ENCODE measurements around the gene OSBPL2. TPM values are rescaled to one million over a fixed set of nuclear protein-coding genes. Genes with fewer than 3 reads are reported as not detected.
A peak's percentile ranks its signal among the peaks of the same experiment; 100 is the strongest.

OSBPL2 gene
- total RNA-seq, 1 experiment from 2014 or later = 36.9 TPM

DNA sequence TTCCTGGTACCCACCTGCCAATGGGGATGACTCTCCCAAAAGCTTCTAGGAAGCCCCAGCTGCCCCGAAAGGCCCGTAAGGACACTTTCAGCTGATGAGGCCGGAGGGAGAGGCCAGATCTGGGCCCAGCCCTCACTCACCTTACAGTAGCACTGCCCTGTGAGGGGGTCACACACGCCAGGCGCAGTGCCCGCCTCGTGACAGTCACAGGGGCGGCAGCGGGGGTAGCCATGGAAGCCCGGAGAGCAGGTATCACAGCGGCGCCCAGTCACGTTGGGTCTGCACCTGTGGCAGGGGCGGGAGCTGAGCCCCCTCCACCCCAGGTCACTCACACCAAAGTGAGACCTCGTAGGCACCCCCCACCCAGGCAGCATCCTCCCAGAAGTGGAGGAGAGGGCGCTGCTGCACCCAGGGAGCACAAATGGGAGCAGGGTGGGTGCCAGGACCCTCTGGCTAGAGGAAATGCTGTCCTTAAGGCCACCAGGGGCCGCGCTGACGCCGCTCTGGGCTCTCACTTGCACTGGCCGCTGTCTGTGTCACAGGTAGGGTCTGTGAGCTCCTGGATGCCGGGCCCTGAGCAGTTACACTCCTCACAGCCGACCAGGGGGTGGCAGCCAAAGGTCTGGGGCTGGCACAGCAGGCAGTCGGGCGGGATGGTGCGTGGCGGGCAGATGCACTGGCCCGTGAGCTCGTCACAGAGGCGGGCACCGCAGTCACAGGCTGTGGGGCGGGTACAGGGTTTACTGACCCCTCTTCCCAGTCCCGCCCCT lies 89.6 kb downstream of the OSBPL2 start:
- Histone ChIP-seq H3K9me3 (ENCODE audit: control insufficient read depth in 1 of 2, insufficient read depth in 1 of 2, low read depth in 1 of 2, low read length in 2 of 2) (no peaks in the 10 kb centered on the region), H3K36me3 (ENCODE audit: control insufficient read depth in 1 of 2, insufficient read depth in 2 of 2, low read length in 2 of 2) (peaks cover 18 to 44% of the 10 kb centered on the region in 2 experiments; a peak in 3 of 4 replicates), H3K4me1 (ENCODE audit: control insufficient read depth in 1 of 2, insufficient read depth in 2 of 2, low read length in 2 of 2) (no peaks in the 10 kb centered on the region), H4K20me1 (ENCODE audit: insufficient read depth) (no peaks in the 10 kb centered on the region), H3K9ac (ENCODE audit: low read length) (no peak overlapping the region), H3K27me3 (ENCODE audit: insufficient read depth, low read length) (no peaks in the 10 kb centered on the region), H2AFZ (ENCODE audit: low read depth, low read length, poor library complexity, severe bottlenecking) (no peak overlapping the region), H3K79me2 (ENCODE audit: insufficient read depth, low read length) (no peaks in the 10 kb centered on the region), H3K4me3 (replicated peaks in 1 of 2; ENCODE audit: low read depth in 1 of 2, low read length in 2 of 2) (no peak overlapping the region), H3K9me2 (ENCODE audit: insufficient read depth) (no peaks in the 10 kb centered on the region), H3K27ac (ENCODE audit: low read depth, low read length) (no peak overlapping the region), H3K4me2 (ENCODE audit: low read length) (no peak overlapping the region)
- no TSS peak for BruUV-seq (replicated peaks)
- CTCF ChIA-PET = interaction anchor here (1.2 kb wide), 1 partner anchor 55 kb away, joined by 5 read pairs; no protein-coding TSS in a partner anchor
- intact Hi-C loops (cut with micrococcal nuclease) = no loop called here
- ATAC-seq (peak; percentile 22; the same call in 1 of the 2 replicates), DNase-seq (ENCODE audit: low read depth, low spot score) (no peak)
- TF ChIP-seq ZNF274 (IDR thresholded peaks at IDR 0.05; ENCODE audit: low read depth, low read length) (no peak), ELF1 (IDR thresholded peaks at IDR 0.05; ENCODE audit: borderline replicate concordance, low read depth) (no peak)
- TF ChIP-seq, protein P1, sequence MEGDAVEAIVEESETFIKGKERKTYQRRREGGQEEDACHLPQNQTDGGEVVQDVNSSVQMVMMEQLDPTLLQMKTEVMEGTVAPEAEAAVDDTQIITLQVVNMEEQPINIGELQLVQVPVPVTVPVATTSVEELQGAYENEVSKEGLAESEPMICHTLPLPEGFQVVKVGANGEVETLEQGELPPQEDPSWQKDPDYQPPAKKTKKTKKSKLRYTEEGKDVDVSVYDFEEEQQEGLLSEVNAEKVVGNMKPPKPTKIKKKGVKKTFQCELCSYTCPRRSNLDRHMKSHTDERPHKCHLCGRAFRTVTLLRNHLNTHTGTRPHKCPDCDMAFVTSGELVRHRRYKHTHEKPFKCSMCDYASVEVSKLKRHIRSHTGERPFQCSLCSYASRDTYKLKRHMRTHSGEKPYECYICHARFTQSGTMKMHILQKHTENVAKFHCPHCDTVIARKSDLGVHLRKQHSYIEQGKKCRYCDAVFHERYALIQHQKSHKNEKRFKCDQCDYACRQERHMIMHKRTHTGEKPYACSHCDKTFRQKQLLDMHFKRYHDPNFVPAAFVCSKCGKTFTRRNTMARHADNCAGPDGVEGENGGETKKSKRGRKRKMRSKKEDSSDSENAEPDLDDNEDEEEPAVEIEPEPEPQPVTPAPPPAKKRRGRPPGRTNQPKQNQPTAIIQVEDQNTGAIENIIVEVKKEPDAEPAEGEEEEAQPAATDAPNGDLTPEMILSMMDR (IDR thresholded peaks at IDR 0.05 in 2 of 3, conservative IDR thresholded peaks at IDR 0.05 in 1 of 3; ENCODE audit: borderline replicate concordance in 1 of 3, insufficient read depth in 1 of 3, low read depth in 2 of 3, low read length in 2 of 3) = no peak
- RAD21 ChIA-PET (ENCODE audit: low non-redundant PET in 1 of 2, low total read pairs in 2 of 2, uncharacterized antibody in 2 of 2, unreplicated experiment in 2 of 2) = interaction anchor here (1.0 kb wide), 2 partner anchors 47 to 55 kb away, joined by 3 read pairs; no protein-coding TSS in a partner anchor
- POLR2A ChIA-PET = no interaction called here

DNA sequence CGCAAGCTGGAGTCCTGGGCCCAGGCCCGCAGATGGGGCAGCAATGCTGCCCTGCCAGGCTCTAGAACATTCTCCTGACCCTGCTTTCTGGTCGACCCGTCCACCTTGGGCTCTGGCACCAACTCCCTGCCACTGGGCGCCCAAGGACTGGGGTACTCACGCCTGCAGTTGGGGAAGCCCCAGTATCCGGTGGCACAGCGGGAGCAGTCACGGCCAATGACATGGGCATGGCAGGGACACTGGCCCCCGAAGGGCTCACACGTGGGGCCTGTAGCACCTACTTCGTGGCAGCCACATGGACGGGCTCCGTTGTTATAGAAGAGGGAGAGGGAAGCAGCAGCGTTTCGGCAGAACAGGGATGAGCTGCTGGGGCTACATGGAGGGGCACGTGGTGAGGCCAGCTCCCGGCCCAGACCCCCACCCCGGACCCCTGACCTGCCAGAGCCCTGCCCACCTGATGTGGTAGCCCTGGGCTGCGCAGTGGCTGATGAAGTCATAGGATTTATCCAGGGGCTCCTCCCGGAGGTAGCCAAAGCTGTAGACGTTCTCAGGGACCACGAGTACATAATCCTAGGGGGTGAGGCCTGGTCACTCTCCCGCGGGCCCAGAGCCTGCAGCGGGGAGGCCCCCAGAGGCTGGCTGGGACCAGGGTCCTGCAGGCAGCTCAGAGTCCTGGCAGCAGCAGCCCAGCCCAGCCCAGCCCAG lies 90.5 kb downstream of the OSBPL2 start:
- no TSS peak for BruUV-seq (replicated peaks)
- Histone ChIP-seq H3K27ac (ENCODE audit: low read depth, low read length) (no peak overlapping the region), H3K4me2 (ENCODE audit: low read length) (no peak overlapping the region), H3K9me2 (ENCODE audit: insufficient read depth) (no peaks in the 10 kb centered on the region), H3K4me1 (ENCODE audit: control insufficient read depth in 1 of 2, insufficient read depth in 2 of 2, low read length in 2 of 2) (no peaks in the 10 kb centered on the region), H4K20me1 (ENCODE audit: insufficient read depth) (no peaks in the 10 kb centered on the region), H3K79me2 (ENCODE audit: insufficient read depth, low read length) (no peaks in the 10 kb centered on the region), H3K4me3 (replicated peaks in 1 of 2; ENCODE audit: low read depth in 1 of 2, low read length in 2 of 2) (no peak overlapping the region), H3K9ac (ENCODE audit: low read length) (no peak overlapping the region), H3K9me3 (ENCODE audit: control insufficient read depth in 1 of 2, insufficient read depth in 1 of 2, low read depth in 1 of 2, low read length in 2 of 2) (no peaks in the 10 kb centered on the region), H3K36me3 (ENCODE audit: control insufficient read depth in 1 of 2, insufficient read depth in 2 of 2, low read length in 2 of 2) (peaks cover 18 to 44% of the 10 kb centered on the region in 2 experiments; a peak in 3 of 4 replicates), H3K27me3 (ENCODE audit: insufficient read depth, low read length) (no peaks in the 10 kb centered on the region), H2AFZ (ENCODE audit: low read depth, low read length, poor library complexity, severe bottlenecking) (no peak overlapping the region)
- ChIA-PET POLR2A (no interaction called here), RAD21 (ENCODE audit: low non-redundant PET in 1 of 2, low total read pairs in 2 of 2, uncharacterized antibody in 2 of 2, unreplicated experiment in 2 of 2) (interaction anchor here (1.0 kb wide), 2 partner anchors 46 to 54 kb away, joined by 3 read pairs; no protein-coding TSS in a partner anchor), CTCF (interaction anchor here (1.2 kb wide), 1 partner anchor 54 kb away, joined by 5 read pairs; no protein-coding TSS in a partner anchor)
- intact Hi-C loops (cut with micrococcal nuclease) = no loop called here
- ATAC-seq (no peak), DNase-seq (ENCODE audit: low read depth, low spot score) (no peak)
- TF ChIP-seq EZH2 (IDR thresholded peaks at IDR 0.05) (no peak), CEBPB (IDR thresholded peaks at IDR 0.05; ENCODE audit: low read depth) (no peak)
- TF ChIP-seq, protein P2, sequence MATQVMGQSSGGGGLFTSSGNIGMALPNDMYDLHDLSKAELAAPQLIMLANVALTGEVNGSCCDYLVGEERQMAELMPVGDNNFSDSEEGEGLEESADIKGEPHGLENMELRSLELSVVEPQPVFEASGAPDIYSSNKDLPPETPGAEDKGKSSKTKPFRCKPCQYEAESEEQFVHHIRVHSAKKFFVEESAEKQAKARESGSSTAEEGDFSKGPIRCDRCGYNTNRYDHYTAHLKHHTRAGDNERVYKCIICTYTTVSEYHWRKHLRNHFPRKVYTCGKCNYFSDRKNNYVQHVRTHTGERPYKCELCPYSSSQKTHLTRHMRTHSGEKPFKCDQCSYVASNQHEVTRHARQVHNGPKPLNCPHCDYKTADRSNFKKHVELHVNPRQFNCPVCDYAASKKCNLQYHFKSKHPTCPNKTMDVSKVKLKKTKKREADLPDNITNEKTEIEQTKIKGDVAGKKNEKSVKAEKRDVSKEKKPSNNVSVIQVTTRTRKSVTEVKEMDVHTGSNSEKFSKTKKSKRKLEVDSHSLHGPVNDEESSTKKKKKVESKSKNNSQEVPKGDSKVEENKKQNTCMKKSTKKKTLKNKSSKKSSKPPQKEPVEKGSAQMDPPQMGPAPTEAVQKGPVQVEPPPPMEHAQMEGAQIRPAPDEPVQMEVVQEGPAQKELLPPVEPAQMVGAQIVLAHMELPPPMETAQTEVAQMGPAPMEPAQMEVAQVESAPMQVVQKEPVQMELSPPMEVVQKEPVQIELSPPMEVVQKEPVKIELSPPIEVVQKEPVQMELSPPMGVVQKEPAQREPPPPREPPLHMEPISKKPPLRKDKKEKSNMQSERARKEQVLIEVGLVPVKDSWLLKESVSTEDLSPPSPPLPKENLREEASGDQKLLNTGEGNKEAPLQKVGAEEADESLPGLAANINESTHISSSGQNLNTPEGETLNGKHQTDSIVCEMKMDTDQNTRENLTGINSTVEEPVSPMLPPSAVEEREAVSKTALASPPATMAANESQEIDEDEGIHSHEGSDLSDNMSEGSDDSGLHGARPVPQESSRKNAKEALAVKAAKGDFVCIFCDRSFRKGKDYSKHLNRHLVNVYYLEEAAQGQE (IDR thresholded peaks at IDR 0.05; ENCODE audit: low read depth) = no peak

Measured in HCT116 (cell line).